ENCODE data around the gene ZSWIM6. TPM values are rescaled to one million over a fixed set of nuclear protein-coding genes. Genes with fewer than 3 reads are reported as not detected.

The ZSWIM6 gene
- total RNA-seq, 2 experiments from 2014 or later, result 4.1 TPM

- H3K4me3 ChIP-seq (ENCODE audit: low read length), result no peak overlapping the region
- H3K27me3 ChIP-seq (ENCODE audit: control insufficient read depth in 1 of 2, insufficient read depth in 2 of 2, low read length in 2 of 2), result no peaks in the 10 kb centered on the region
- H3K36me3 Mint-ChIP-seq (ENCODE audit: low read depth), result no peaks in the 10 kb centered on the region
- no peak overlapping the region for H3K27ac Mint-ChIP-seq
- no peaks in the 10 kb centered on the region for H3K36me3 ChIP-seq (ENCODE audit: insufficient read depth, low read length)
- intact Hi-C loops (cut with DNase I, micrococcal nuclease), result no loop called here
- ATAC-seq (ENCODE audit: poor library complexity) (no peak), DNase-seq (no peak)
- no peaks in the 10 kb centered on the region for H3K27me3 Mint-ChIP-seq
- H3K9me3 Mint-ChIP-seq, result no peaks in the 10 kb centered on the region
- H3K4me1 ChIP-seq (ENCODE audit: insufficient read depth, low read length), result no peaks in the 10 kb centered on the region
- peaks cover 71% of the 10 kb centered on the region for H3K4me1 Mint-ChIP-seq (ENCODE audit: low read depth)
- no peak overlapping the region for H3K4me3 Mint-ChIP-seq
- POLR2A ChIA-PET, result no interaction called here
- H3K27ac ChIP-seq (ENCODE audit: low read depth in 1 of 2, low read length in 2 of 2), result no peak overlapping the region
- CTCF ChIA-PET, result no interaction called here
- H3K9me3 ChIP-seq (ENCODE audit: control insufficient read depth in 1 of 2, insufficient read depth in 1 of 2, low read length in 2 of 2), result no peaks in the 10 kb centered on the region
- TF ChIP-seq CTCF (IDR thresholded peaks at IDR 0.05), result no peak
Measured at GRCh38 chr5:61347080-61347479, 15.0 kb downstream of the ZSWIM6 start.

GRCh38 chr5:61348447-61348846 lies 16.4 kb downstream of the ZSWIM6 start:
- H3K27ac Mint-ChIP-seq, result no peak overlapping the region
- POLR2A ChIA-PET, result no interaction called here
- DNase-seq (no peak), ATAC-seq (ENCODE audit: poor library complexity) (no peak)
- CTCF ChIA-PET, result no interaction called here
- Histone ChIP-seq H3K4me1 (ENCODE audit: insufficient read depth, low read length) (no peaks in the 10 kb centered on the region), H3K9me3 (ENCODE audit: control insufficient read depth in 1 of 2, insufficient read depth in 1 of 2, low read length in 2 of 2) (no peaks in the 10 kb centered on the region), H3K4me3 (ENCODE audit: low read length) (no peak overlapping the region), H3K36me3 (ENCODE audit: insufficient read depth, low read length) (no peaks in the 10 kb centered on the region), H3K27ac (ENCODE audit: low read depth in 1 of 2, low read length in 2 of 2) (no peak overlapping the region), H3K27me3 (ENCODE audit: control insufficient read depth in 1 of 2, insufficient read depth in 2 of 2, low read length in 2 of 2) (no peaks in the 10 kb centered on the region)
- no peak overlapping the region for H3K4me3 Mint-ChIP-seq
- no peak for TF ChIP-seq CTCF (IDR thresholded peaks at IDR 0.05)
- H3K4me1 Mint-ChIP-seq (ENCODE audit: low read depth), result peaks cover 71% of the 10 kb centered on the region
- no peaks in the 10 kb centered on the region for H3K36me3 Mint-ChIP-seq (ENCODE audit: low read depth)
- no peaks in the 10 kb centered on the region for H3K27me3 Mint-ChIP-seq
- intact Hi-C loops (cut with DNase I, micrococcal nuclease), result no loop called here
- no peaks in the 10 kb centered on the region for H3K9me3 Mint-ChIP-seq

- Mint-ChIP-seq H3K36me3 (ENCODE audit: low read depth) (no peaks in the 10 kb centered on the region), H3K4me3 (no peak overlapping the region), H3K27me3 (no peaks in the 10 kb centered on the region), H3K4me1 (ENCODE audit: low read depth) (peaks cover 66% of the 10 kb centered on the region), H3K9me3 (no peaks in the 10 kb centered on the region), H3K27ac (no peak overlapping the region)
- Histone ChIP-seq H3K27ac (ENCODE audit: low read depth in 1 of 2, low read length in 2 of 2) (no peak overlapping the region), H3K9me3 (ENCODE audit: control insufficient read depth in 1 of 2, insufficient read depth in 1 of 2, low read length in 2 of 2) (no peaks in the 10 kb centered on the region), H3K4me3 (ENCODE audit: low read length) (no peak overlapping the region), H3K4me1 (ENCODE audit: insufficient read depth, low read length) (no peaks in the 10 kb centered on the region), H3K27me3 (ENCODE audit: control insufficient read depth in 1 of 2, insufficient read depth in 2 of 2, low read length in 2 of 2) (no peaks in the 10 kb centered on the region), H3K36me3 (ENCODE audit: insufficient read depth, low read length) (no peaks in the 10 kb centered on the region)
- intact Hi-C loops (cut with DNase I, micrococcal nuclease), result no loop called here
- no peak for DNase-seq
- ChIA-PET POLR2A (interaction anchor here (0.6 kb wide), 1 partner anchor 19 kb away, joined by 3 read pairs; no protein-coding TSS in a partner anchor), CTCF (no interaction called here)
- TF ChIP-seq CTCF (IDR thresholded peaks at IDR 0.05), result no peak
- no peak for ATAC-seq (ENCODE audit: poor library complexity)
Measured at GRCh38 chr5:61349935-61350334, 17.9 kb downstream of the ZSWIM6 start.
